Osteoblast (primary cell): ENCODE data around the gene AP1AR. TPM values are rescaled to one million over a fixed set of nuclear protein-coding genes. Genes with fewer than 3 reads are reported as not detected.

Experiments used
- DNase-seq: peaks from one replicate; pipeline ENCODE4 v3.0.0; 2011; ENCODE audit warnings: low spot score, mixed read lengths; ENCODE audit not compliant: insufficient read length; ENCODE audit errors: missing footprints
- H2AFZ ChIP-seq: 2 replicates; pipeline ENCODE4 v1.6.0; 2011; ENCODE audit warnings: mild to moderate bottlenecking, low read length
- H3K27ac ChIP-seq: 2 replicates; pipeline ENCODE4 v1.5.1; 2011; ENCODE audit warnings: mild to moderate bottlenecking, low read depth, low read length, moderate library complexity
- H3K27me3 ChIP-seq: 2 replicates; pipeline ENCODE4 v1.6.0; 2012; ENCODE audit warnings: mild to moderate bottlenecking, control low read depth, inconsistent platforms, low read length, moderate library complexity; ENCODE audit not compliant: insufficient read depth
- H3K36me3 ChIP-seq: 2 replicates; pipeline ENCODE4 v1.5.1; 2011; ENCODE audit warnings: mild to moderate bottlenecking, low read length, control low read depth, moderate library complexity; ENCODE audit not compliant: insufficient read depth
- H3K4me1 ChIP-seq: 2 replicates; pipeline ENCODE4 v1.5.1; 2011; ENCODE audit warnings: mild to moderate bottlenecking, low read length, control low read depth, moderate library complexity; ENCODE audit not compliant: insufficient read depth
- H3K4me2 ChIP-seq: 2 replicates; pipeline ENCODE4 v1.6.0; 2011; ENCODE audit warnings: mild to moderate bottlenecking, low read length; ENCODE audit not compliant: insufficient read depth
- H3K4me3 ChIP-seq: fragments of 200-600 bp; sonication (generic); 3 replicates; pipeline ENCODE4 v1.5.1; 2012; ENCODE audit warnings: mild to moderate bottlenecking, low read length, inconsistent platforms; ENCODE audit not compliant: insufficient read depth
- H3K79me2 ChIP-seq: 2 replicates; pipeline ENCODE4 v1.6.0; 2012; ENCODE audit warnings: mild to moderate bottlenecking, low read length, control low read depth, inconsistent platforms; ENCODE audit not compliant: insufficient read depth
- H3K9me3 ChIP-seq: 2 replicates; pipeline ENCODE4 v1.5.1; 2011; ENCODE audit warnings: low read depth, low read length, control low read depth
- H4K20me1 ChIP-seq: 2 replicates; pipeline ENCODE4 v1.6.0; 2012; ENCODE audit warnings: mild to moderate bottlenecking, low read length, control low read depth; ENCODE audit not compliant: insufficient read depth
- CTCF ChIP-seq: IDR thresholded peaks from 2 replicates; pipeline ENCODE4 v1.5.1; 2011; ENCODE audit warnings: mild to moderate bottlenecking, low read depth, low read length, moderate library complexity; ENCODE audit errors: extremely low read depth
- total RNA-seq: library from RNA; depleted of rRNA; stranded (reverse); fragments of >200 nt; gene quantifications from 2 replicates; pipeline ENCODE4 v1.2.3, GENCODE V29; 2012

The AP1AR gene
- total RNA-seq, 1 donor = 28.2 TPM

GRCh38 chr4:112284166-112284565 lies 52.6 kb downstream of the AP1AR start:
- peak overlapping the region; percentile 97 for H3K4me2 ChIP-seq
- no peak overlapping the region for H3K27ac ChIP-seq
- TF ChIP-seq CTCF = no peak
- H3K4me1 ChIP-seq = peaks cover 21% of the 10 kb centered on the region
- DNase-seq = no peak
- H3K27me3 ChIP-seq = no peaks in the 10 kb centered on the region
- H2AFZ ChIP-seq = no peak overlapping the region
- H3K36me3 ChIP-seq = peaks cover 2% of the 10 kb centered on the region
- no peaks in the 10 kb centered on the region for H3K9me3 ChIP-seq
- no peaks in the 10 kb centered on the region for H4K20me1 ChIP-seq
- H3K79me2 ChIP-seq = peaks cover 13% of the 10 kb centered on the region
- peak overlapping the region; percentile 86 for H3K4me3 ChIP-seq

GRCh38 chr4:112284662-112285411 lies 53.2 kb downstream of the AP1AR start:
- Histone ChIP-seq H3K4me2 (peak overlapping the region; percentile 97), H3K27ac (peak overlapping the region; percentile 34), H4K20me1 (no peaks in the 10 kb centered on the region), H3K27me3 (no peaks in the 10 kb centered on the region), H3K36me3 (peaks cover 2% of the 10 kb centered on the region), H3K4me1 (peaks cover 15% of the 10 kb centered on the region), H3K4me3 (peak overlapping the region; percentile 86), H3K9me3 (no peaks in the 10 kb centered on the region), H2AFZ (peak overlapping the region; percentile 99), H3K79me2 (peaks cover 12% of the 10 kb centered on the region)
- peak; percentile 75 for DNase-seq
- TF ChIP-seq CTCF = no peak

- peaks cover 12% of the 10 kb centered on the region for H3K4me1 ChIP-seq
- H3K79me2 ChIP-seq = peaks cover 4% of the 10 kb centered on the region
- no peaks in the 10 kb centered on the region for H3K27me3 ChIP-seq
- no peaks in the 10 kb centered on the region for H4K20me1 ChIP-seq
- DNase-seq = no peak
- H3K36me3 ChIP-seq = no peaks in the 10 kb centered on the region
- no peaks in the 10 kb centered on the region for H3K9me3 ChIP-seq
- no peak overlapping the region for H3K4me2 ChIP-seq
- no peak for TF ChIP-seq CTCF
- no peak overlapping the region for H2AFZ ChIP-seq
- H3K4me3 ChIP-seq = no peak overlapping the region
- H3K27ac ChIP-seq = no peak overlapping the region
Observed at GRCh38 chr4:112287258-112287989, 55.8 kb downstream of the AP1AR start.

GRCh38 chr4:112288455-112288854 lies 56.9 kb downstream of the AP1AR start:
- H3K4me2 ChIP-seq = no peak overlapping the region
- peaks cover 12% of the 10 kb centered on the region for H3K4me1 ChIP-seq
- TF ChIP-seq CTCF = no peak
- no peaks in the 10 kb centered on the region for H3K36me3 ChIP-seq
- H3K27ac ChIP-seq = no peak overlapping the region
- no peaks in the 10 kb centered on the region for H3K27me3 ChIP-seq
- H4K20me1 ChIP-seq = no peaks in the 10 kb centered on the region
- no peak overlapping the region for H2AFZ ChIP-seq
- no peak overlapping the region for H3K4me3 ChIP-seq
- no peaks in the 10 kb centered on the region for H3K9me3 ChIP-seq
- H3K79me2 ChIP-seq = no peaks in the 10 kb centered on the region
- DNase-seq = no peak
